Brain microvascular endothelial cell (primary cell): ENCODE measurements around the gene PSD4.

Experiments used
- DNase-seq: peaks from one replicate; pipeline ENCODE4 v3.0.0-alpha.2; 2020
- H3K27ac ChIP-seq: fragments of 250-450 bp; sonication (Bioruptor Pico); 2 replicates; pipeline ENCODE4 v1.5.1; 2020; ENCODE audit warnings: mild to moderate bottlenecking, moderate library complexity
- H3K27me3 ChIP-seq: fragments of 250-450 bp; sonication (Bioruptor Pico); replicated peaks from 2 replicates; pipeline ENCODE4 v1.5.1; 2020; ENCODE audit warnings: mild to moderate bottlenecking
- H3K36me3 ChIP-seq: fragments of 250-450 bp; sonication (Bioruptor Pico); replicated peaks from 2 replicates; pipeline ENCODE4 v1.5.1; 2020; ENCODE audit warnings: mild to moderate bottlenecking
- H3K4me3 ChIP-seq: 2 replicates; pipeline ENCODE4 v1.5.1; 2011; ENCODE audit warnings: low read depth, mild to moderate bottlenecking, control low read depth, low read length, moderate library complexity
- in situ Hi-C: cut with HindIII; loops from 2 replicates; pipeline ENCODE4 v1.10.0; 2017; ENCODE audit warnings: low sequenced_read_pairs, low pct_ligation_motif_present
- TF ChIP-seq, protein P1 (sequence below): IDR thresholded peaks from 2 replicates; pipeline ENCODE4 v1.5.1; 2011; ENCODE audit warnings: low read depth, mild to moderate bottlenecking, moderate library complexity, low read length, control low read depth, inconsistent platforms; ENCODE audit errors: missing control alignments

Gene PSD4

DNA sequence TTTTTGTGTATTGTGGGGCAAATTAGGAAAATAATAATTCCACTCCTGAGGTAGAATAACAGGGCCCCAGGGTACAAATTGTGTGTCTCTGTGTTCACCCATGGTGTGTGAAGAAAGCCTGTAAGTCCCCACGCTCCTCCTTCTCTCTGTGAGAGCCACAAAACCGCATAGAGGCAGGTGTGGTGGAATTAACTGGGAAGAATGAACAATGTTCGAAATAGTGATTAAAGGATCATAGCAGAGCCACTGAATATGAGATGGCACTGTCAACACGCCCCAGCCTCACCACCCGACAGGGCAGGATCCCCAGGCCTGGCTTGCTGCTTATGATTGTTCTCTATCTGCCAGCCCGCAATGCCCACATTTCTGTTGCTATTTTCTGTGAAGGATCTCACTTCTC, 32.3 kb upstream of the PSD4 start:
- Histone ChIP-seq H3K4me3 (no peak overlapping the region), H3K27me3 (no peaks in the 10 kb centered on the region), H3K27ac (no peak overlapping the region), H3K36me3 (no peaks in the 10 kb centered on the region)
- in situ Hi-C loops = no loop called here
- DNase-seq = no peak
- TF ChIP-seq, protein P1, sequence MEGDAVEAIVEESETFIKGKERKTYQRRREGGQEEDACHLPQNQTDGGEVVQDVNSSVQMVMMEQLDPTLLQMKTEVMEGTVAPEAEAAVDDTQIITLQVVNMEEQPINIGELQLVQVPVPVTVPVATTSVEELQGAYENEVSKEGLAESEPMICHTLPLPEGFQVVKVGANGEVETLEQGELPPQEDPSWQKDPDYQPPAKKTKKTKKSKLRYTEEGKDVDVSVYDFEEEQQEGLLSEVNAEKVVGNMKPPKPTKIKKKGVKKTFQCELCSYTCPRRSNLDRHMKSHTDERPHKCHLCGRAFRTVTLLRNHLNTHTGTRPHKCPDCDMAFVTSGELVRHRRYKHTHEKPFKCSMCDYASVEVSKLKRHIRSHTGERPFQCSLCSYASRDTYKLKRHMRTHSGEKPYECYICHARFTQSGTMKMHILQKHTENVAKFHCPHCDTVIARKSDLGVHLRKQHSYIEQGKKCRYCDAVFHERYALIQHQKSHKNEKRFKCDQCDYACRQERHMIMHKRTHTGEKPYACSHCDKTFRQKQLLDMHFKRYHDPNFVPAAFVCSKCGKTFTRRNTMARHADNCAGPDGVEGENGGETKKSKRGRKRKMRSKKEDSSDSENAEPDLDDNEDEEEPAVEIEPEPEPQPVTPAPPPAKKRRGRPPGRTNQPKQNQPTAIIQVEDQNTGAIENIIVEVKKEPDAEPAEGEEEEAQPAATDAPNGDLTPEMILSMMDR = no peak

DNA sequence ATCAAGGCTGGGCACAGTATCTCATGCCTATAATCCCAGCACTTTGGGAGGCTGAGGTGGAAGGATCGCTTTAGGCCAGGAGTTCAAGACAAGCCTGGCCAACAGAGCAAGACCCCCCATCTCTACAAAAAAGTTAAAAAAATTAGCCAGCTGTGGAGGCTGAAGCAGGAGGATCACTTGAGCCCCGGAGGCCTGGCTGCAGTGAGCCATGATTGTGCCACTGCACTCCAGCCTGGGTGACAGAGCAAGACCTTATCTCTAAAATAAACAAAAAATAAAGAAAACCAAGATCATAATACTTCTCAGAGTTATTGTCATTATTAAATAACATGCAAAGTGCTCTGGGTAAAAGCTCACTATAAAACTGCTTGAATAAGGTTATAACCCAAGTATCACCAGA, 31.5 kb upstream of the PSD4 start:
- TF ChIP-seq, protein P1 = no peak
- Histone ChIP-seq H3K36me3 (no peaks in the 10 kb centered on the region), H3K4me3 (no peak overlapping the region), H3K27ac (no peak overlapping the region), H3K27me3 (no peaks in the 10 kb centered on the region)
- in situ Hi-C loops = no loop called here
- no peak for DNase-seq

DNA sequence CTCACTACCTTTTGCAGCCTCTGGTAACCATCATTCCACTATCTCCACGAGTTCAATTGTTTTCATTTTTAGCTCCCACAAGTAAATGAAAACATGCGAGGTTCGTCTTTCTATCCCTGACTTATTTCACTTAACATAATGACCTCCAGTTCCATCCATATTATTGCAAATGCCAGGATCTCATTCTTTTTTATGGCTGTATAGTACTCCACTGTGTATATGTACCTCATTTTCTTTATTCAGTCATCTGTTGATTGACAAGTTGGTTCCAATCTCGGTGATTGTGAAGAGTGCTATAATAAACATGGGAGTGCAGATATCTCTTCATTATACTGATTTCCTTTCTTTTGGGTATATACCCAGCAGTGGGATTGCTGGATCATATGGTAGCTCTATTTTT, 29.5 kb upstream of the PSD4 start:
- no peak for DNase-seq
- TF ChIP-seq, protein P1 = no peak
- Histone ChIP-seq H3K36me3 (no peaks in the 10 kb centered on the region), H3K27ac (no peak overlapping the region), H3K4me3 (no peak overlapping the region), H3K27me3 (no peaks in the 10 kb centered on the region)
- in situ Hi-C loops = no loop called here

DNA sequence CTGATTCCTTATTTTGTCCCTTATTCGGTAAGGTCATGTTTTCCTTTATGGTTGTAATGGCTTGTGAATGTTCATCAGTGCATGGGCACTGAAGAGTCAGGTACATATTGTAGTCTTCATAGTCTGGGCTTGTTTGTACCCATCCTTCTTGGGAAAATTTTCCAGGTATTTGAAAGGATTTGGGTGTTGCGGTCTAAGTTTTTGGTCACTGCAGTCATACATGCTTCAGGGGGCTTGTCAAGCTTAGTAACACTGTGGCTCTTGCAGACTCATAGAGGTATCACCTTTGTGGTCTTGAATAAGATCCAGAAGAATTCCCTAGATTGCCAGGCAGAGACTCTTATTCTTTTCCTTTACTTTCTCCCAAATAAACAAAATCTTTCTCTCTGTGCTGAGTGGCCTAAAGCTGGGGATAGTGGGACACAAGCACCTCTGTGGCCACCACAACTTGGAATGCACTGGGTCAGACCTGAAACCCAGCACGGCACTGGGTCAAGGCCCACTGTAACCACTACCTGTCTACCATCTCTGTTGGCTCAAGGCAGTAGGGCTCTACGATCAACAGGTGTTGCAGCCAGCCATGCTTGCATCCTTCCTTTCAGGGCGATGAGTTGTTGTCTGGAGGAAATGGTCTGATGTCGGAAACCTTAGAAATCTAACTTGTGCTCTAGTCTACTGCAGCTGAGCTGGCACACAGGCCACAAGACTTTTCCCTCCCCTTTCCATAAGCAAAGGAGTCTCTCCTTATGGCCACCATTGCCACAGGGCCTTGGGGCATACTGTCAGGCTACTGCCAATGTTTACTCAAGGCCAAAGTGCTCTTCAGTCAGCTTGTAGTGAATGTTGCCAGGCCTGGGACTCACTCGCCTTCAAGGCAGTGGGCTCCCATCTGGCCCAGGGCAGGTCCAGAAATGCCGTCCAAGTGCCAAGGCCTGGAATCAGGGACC, 24.9 kb upstream of the PSD4 start:
- Histone ChIP-seq H3K4me3 (no peak overlapping the region), H3K36me3 (no peaks in the 10 kb centered on the region), H3K27ac (no peak overlapping the region), H3K27me3 (no peaks in the 10 kb centered on the region)
- in situ Hi-C loops = no loop called here
- no peak for DNase-seq
- TF ChIP-seq, protein P1 = no peak

DNA sequence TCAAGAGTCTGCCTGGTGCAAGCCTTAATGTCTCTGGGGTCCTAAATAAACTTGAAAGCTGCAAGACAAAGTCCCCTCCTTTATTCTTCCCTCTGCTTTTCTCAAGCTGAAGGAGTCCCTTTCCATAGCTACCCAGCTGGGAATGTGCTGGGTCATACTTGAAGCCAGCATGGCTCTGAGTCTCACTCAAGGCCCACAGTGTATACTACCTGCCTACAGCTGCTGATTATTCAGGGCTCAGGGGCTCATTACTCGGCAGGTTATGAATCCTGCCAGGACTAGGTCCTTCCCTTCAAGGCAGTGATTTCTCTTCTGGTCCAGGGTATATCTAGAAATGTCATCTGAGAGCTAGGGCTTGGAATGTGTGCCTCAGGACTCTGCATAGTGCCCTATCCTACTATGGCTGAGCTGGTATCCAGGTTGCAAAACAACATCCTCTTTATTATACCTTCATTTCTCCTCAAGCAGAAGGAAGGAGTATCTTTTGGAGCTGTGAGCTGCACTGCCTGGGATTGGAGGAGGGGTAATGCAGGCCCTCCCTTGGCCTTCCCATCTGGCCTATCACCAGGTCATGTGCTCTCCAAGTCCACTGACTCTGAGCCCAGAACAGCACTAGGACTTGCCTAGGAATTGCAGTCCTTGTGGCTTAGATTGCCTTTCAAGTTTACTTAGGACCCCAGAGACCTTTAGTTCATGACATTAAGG, 24.1 kb upstream of the PSD4 start:
- no peak overlapping the region for H3K27ac ChIP-seq
- in situ Hi-C loops = no loop called here
- TF ChIP-seq, protein P1 = no peak

More for the DNA sequence above, 24.1 kb upstream of the PSD4 start:
- Histone ChIP-seq H3K4me3 (no peak overlapping the region), H3K36me3 (no peaks in the 10 kb centered on the region), H3K27me3 (no peaks in the 10 kb centered on the region)
- DNase-seq = no peak
